NCI-H526 (cell line): ENCODE results near the gene GPRIN2.
"Not testable (repeated sequence)": the region's sequence is repeated elsewhere in the genome, so short reads cannot be mapped to it uniquely, and the experiment has no call there.

Experiments
- DNase-seq, 2 experiments: peaks; one replicate each; lab custom pipeline; 2025; lab: John Stamatoyannopoulos, UW

The GPRIN2 gene

GRCh38 chr10:46520941-46521340 lies 35.5 kb downstream of the GPRIN2 start:
- DNase-seq: no peak

DNA sequence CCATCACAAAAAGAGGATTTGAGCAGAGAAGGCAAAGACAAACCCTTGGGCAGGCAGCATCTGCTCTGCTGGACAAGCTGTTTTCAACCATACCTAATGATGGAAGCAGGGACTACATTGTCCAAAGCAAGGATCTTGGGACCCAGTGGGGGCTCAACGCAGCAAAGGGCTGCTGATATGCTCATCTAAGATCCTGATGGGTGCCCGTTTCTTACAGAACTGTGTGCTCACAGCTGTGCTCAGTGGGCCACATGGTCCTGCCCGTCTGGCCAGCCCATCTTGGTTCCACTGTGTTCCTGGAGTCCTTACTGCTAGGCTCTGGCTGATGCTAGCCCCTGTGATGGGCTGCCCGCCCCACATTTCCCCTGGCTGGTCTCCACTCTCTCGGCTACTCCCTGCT lies 36.1 kb downstream of the GPRIN2 start:
- DNase-seq: no peak

DNA sequence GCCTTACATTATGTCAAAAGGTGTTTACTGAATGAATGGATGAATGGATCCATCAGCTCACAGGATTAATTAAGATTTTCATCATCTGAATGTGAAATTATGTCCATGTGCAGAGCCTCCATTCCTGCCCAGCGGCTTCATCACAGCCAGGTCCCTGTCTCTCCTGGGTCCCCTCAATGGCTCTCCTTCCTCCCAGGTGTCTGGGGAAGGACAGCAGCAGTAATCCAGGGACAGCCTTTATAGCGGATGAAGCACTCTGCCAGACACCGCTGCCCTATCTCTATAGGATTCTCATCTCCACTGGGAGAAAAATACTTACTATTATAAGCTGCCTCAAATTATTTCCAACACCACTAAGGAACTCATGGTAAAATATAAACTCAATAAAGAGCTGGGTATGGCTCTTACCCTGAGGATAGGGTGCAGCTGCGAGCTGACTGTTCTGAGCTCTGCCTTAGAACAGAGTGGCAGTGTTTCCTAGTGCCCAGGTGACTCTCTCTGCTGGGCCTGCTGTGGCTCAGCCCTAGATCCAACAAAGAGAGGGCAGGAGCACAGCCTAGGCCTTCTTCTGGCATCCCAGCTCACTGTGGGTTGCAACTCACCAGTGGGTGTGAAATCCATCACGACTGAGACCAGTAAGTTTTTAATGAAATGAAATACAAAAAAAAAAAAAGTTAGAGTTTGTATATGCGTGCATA lies 38.3 kb downstream of the GPRIN2 start:
- DNase-seq: no peak

GRCh38 chr10:46517541-46517940 lies 38.9 kb downstream of the GPRIN2 start:
- no peak for DNase-seq

DNA sequence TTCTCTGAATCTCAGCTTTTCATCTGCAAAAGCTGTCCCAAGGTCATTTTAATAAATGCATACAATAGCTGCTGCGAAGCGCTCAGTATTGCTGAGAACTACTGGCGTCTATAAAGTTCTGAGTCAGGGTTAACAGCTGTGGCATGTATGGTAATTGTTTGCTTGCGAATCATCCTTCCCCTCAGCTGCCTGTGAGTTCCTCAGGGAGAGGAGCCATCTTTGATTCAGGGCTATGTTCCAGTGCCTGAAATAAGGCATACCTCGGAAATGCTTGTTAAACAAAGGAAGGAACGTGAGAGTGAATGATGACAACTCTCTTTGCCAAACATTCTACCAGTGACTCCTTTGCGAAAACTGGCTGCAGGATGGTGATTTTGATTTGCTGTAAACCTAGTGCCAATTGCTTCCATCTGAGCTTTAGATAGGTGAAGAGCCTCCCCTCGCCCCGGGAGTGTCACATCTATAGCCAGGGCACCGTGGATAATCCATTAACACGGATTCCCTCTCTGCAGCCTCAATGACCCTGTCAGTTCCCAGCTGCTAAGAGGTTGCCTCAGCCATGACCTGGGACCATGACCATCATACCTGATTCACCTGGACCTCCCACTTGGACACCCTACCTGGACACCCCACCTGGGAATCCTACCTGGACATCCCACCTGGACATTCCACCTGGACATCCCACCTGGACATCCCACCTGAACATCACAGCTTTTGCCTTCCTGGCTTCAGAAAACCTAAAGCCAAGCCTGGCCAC lies 39.6 kb downstream of the GPRIN2 start:
- no peak for DNase-seq

- no peak for DNase-seq
Observed at GRCh38 chr10:46515793-46516192, 40.7 kb downstream of the GPRIN2 start.

GRCh38 chr10:46515366-46515765 lies 41.1 kb downstream of the GPRIN2 start:
- no peak for DNase-seq

DNA sequence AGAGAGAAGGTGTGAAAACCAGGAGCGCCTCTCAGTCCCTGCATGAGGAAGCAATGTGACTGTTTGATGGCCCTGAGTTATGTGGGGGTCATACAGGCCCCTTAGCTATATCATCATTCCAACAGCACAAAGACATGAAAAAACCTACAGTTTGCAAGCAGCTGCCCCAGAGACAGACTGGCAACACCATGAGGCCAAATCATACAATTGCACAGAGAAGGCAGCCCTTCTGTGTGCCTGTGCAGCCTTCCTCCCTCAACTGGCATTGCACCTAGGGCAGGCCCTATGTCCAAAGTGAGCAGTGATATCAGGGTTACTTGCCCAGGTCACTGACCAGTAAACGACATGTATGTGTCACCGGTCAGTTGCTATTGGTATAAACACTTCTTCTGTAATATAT lies 41.6 kb downstream of the GPRIN2 start:
- DNase-seq: no peak

GRCh38 chr10:46514431-46514861 lies 42.0 kb downstream of the GPRIN2 start:
- no peak for DNase-seq

DNA sequence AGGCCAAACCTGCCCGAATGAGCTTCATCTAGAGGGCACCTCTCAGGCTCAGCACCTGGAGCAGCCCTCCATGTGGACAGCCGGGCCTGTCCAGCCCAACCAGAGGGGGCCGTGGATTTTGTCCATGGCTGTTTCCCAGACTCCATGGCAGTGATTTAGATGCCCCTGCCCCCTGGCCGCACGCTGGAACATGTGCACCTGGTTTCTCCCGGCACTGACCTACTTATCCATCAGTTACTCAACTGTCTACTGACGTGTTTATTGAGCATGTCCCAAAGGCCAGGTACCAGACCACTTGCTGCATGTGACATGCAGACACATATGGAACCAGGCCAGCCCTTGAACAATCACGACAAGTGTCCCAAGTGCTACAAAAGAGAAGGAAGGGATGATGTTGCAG lies 43.1 kb downstream of the GPRIN2 start:
- DNase-seq: not testable (repeated sequence)

DNA sequence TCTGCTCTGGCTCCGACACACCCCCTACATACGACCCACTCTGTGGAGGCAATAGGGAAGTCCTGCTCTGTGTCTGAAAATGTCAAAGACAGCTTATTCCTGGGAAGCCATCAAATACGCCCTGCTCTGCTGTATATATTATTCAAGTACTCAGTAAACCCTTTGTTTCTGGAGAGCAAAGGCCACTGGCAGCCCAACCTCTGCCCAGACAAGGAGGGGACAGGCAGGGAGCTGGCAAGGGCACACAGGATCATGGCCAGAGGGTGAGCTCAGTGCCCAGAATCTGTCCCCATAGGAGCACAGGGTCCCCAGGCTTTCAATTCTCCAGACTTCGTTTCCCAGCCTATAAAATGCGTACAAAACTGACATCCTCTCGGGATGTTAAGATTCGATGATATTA lies 43.7 kb downstream of the GPRIN2 start:
- not testable (repeated sequence) for DNase-seq

DNA sequence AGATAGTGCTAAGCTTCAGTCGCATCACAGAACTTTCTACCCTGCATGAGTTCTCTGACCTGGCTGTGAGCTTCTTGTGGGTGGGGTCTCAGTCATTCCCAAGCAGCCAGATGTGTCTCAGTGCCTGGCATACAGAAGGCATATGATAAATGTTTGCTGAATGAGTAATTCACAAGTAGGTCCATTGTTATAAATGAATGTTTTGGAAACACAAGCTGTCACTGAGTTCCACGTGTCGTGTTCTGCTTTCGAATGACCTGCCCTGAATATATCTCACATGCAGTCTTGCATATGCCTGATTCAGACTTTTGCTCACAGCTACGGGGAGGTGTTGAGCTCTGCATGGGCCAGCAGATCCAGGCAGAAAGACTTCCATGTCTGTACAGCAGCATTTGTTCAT lies 44.5 kb downstream of the GPRIN2 start:
- DNase-seq: not testable (repeated sequence)
